HG03103 (cell line): ENCODE results near the gene HLA-A.

Source experiments
- ATAC-seq: cut with Tn5 transposase; IDR thresholded peaks from one replicate; pipeline ENCODE4 v1.9.1; 2021; ENCODE audit warnings: low read depth; ENCODE audit not compliant: unreplicated experiment

Gene HLA-A

GRCh38 chr6:29984232-29984631 is 41.9 kb downstream of the HLA-A start:
- ATAC-seq = no peak

- no peak for ATAC-seq
Observed at GRCh38 chr6:29984992-29985391, 42.7 kb downstream of the HLA-A start.

- ATAC-seq = no peak
Observed at GRCh38 chr6:29986179-29986781, 43.9 kb downstream of the HLA-A start.

GRCh38 chr6:29989211-29989610 is 46.9 kb downstream of the HLA-A start:
- no peak for ATAC-seq

- no peak for ATAC-seq
Observed at GRCh38 chr6:29990931-29991330, 48.6 kb downstream of the HLA-A start.

- ATAC-seq = no peak
Observed at GRCh38 chr6:29992807-29993206, 50.5 kb downstream of the HLA-A start.

- ATAC-seq = no peak
Observed at GRCh38 chr6:29994826-29995225, 52.5 kb downstream of the HLA-A start.

GRCh38 chr6:29995340-29995777 is 53.0 kb downstream of the HLA-A start:
- no peak for ATAC-seq
